GM19395 (cell line): ENCODE results near the gene MUC15.
"Not testable (repeated sequence)": the region's sequence is repeated elsewhere in the genome, so short reads cannot be mapped to it uniquely, and the experiment has no call there.

Source experiments
- ATAC-seq: cut with Tn5 transposase; IDR thresholded peaks from one replicate; pipeline ENCODE4 v1.9.1; 2021; ENCODE audit warnings: mild to moderate bottlenecking, moderate library complexity; ENCODE audit not compliant: unreplicated experiment

The MUC15 gene

GRCh38 chr11:26571861-26572654, at the start of gene MUC15:
Gene MUC15, minus strand, starts transcription at chr11:26572263. Its CDS starts 5,169 bp downstream, at chr11:26567094.
- ATAC-seq, result no peak

- no peak for ATAC-seq
Measured at GRCh38 chr11:26621132-26621531, 49.1 kb upstream of the MUC15 start.

GRCh38 chr11:26620282-26621045, 48.4 kb upstream of the MUC15 start:
- ATAC-seq, result no peak

GRCh38 chr11:26618441-26618840, 46.4 kb upstream of the MUC15 start:
- ATAC-seq, result no peak

GRCh38 chr11:26613759-26614158, 41.7 kb upstream of the MUC15 start:
- no peak for ATAC-seq

GRCh38 chr11:26608507-26609146, 36.6 kb upstream of the MUC15 start:
- ATAC-seq, result no peak

GRCh38 chr11:26607725-26608506, 35.9 kb upstream of the MUC15 start:
- ATAC-seq, result no peak

- ATAC-seq, result no peak
Measured at GRCh38 chr11:26599876-26600434, 27.9 kb upstream of the MUC15 start.

GRCh38 chr11:26599425-26599824, 27.4 kb upstream of the MUC15 start:
- no peak for ATAC-seq

GRCh38 chr11:26597899-26598298, 25.8 kb upstream of the MUC15 start:
- ATAC-seq, result no peak

GRCh38 chr11:26597049-26597689, 25.1 kb upstream of the MUC15 start:
- ATAC-seq, result not testable (repeated sequence)

GRCh38 chr11:26595207-26595865, 23.3 kb upstream of the MUC15 start:
- ATAC-seq, result not testable (repeated sequence)

GRCh38 chr11:26593691-26594090, 21.6 kb upstream of the MUC15 start:
- ATAC-seq, result no peak

GRCh38 chr11:26587073-26587472, 15.0 kb upstream of the MUC15 start:
- no peak for ATAC-seq

- ATAC-seq, result no peak
Measured at GRCh38 chr11:26584818-26585217, 12.8 kb upstream of the MUC15 start.

GRCh38 chr11:26583550-26583949, 11.5 kb upstream of the MUC15 start:
- no peak for ATAC-seq

- no peak for ATAC-seq
Measured at GRCh38 chr11:26580929-26581328, 8.9 kb upstream of the MUC15 start.

- no peak for ATAC-seq
Measured at GRCh38 chr11:26579683-26580082, 7.6 kb upstream of the MUC15 start.

- no peak for ATAC-seq
Measured at GRCh38 chr11:26578998-26579661, 7.1 kb upstream of the MUC15 start.
